GM23338 (cell line): ENCODE data around the gene PLEKHM2. TPM values are rescaled to one million over a fixed set of nuclear protein-coding genes. Genes with fewer than 3 reads are reported as not detected.

ENCODE experiments used
- ATAC-seq: fragments of 200-7000 bp; cut with Tn5 transposase; 3 replicates; pipeline ENCODE4 v1.9.1; 2020
- DNase-seq: peaks from one replicate; pipeline ENCODE4 v3.0.0-alpha.2; 2015; ENCODE audit warnings: low spot score
- H2AFZ ChIP-seq: fragments of 200-600 bp; sonication (generic); 2 replicates; pipeline ENCODE4 v1.8.0; 2016; ENCODE audit warnings: antibody characterized with exemption, mild to moderate bottlenecking, moderate library complexity
- H3F3A ChIP-seq: fragments of 200-600 bp; sonication (generic); replicated peaks from 2 replicates; pipeline ENCODE4 v1.8.0; 2017; ENCODE audit warnings: antibody characterized with exemption, mixed run types, low read depth
- H3K27ac ChIP-seq: fragments of 200-600 bp; sonication (generic); 2 replicates; pipeline ENCODE4 v1.6.1; 2016; ENCODE audit warnings: low read depth
- H3K27me3 ChIP-seq: fragments of 200-600 bp; sonication (generic); 2 replicates; pipeline ENCODE4 v1.8.0; 2016; ENCODE audit warnings: mild to moderate bottlenecking, mixed run types, moderate library complexity; ENCODE audit not compliant: insufficient read depth
- H3K36me3 ChIP-seq: fragments of 200-600 bp; sonication (generic); 2 replicates; pipeline ENCODE4 v1.8.0; 2016; ENCODE audit warnings: mild to moderate bottlenecking; ENCODE audit not compliant: insufficient read depth
- H3K4me1 ChIP-seq: fragments of 200-600 bp; sonication (generic); 2 replicates; pipeline ENCODE4 v1.8.0; 2016; ENCODE audit warnings: mild to moderate bottlenecking, moderate library complexity; ENCODE audit not compliant: insufficient read depth
- H3K4me2 ChIP-seq: fragments of 200-600 bp; sonication (generic); 2 replicates; pipeline ENCODE4 v1.7.1; 2017; ENCODE audit warnings: mixed run types
- H3K4me3 ChIP-seq: fragments of 200-600 bp; sonication (generic); 2 replicates; pipeline ENCODE4 v1.6.1; 2016; ENCODE audit warnings: mixed run types
- H3K79me2 ChIP-seq: fragments of 200-600 bp; sonication (generic); replicated peaks from 2 replicates; pipeline ENCODE4 v1.8.0; 2017; ENCODE audit warnings: mild to moderate bottlenecking; ENCODE audit not compliant: insufficient read depth
- H3K9me2 ChIP-seq: fragments of 200-600 bp; sonication (generic); 2 replicates; pipeline ENCODE4 v1.8.0; 2017; ENCODE audit not compliant: insufficient read depth
- H4K20me1 ChIP-seq: fragments of 200-600 bp; sonication (generic); replicated peaks from 2 replicates; pipeline ENCODE4 v1.8.0; 2017; ENCODE audit warnings: mild to moderate bottlenecking; ENCODE audit not compliant: insufficient read depth
- H3K27ac Mint-ChIP-seq: 2 replicates; pipeline ENCODE4 v1.8.0; 2020; ENCODE audit warnings: inconsistent platforms, mild to moderate bottlenecking, moderate library complexity, mixed read lengths
- H3K27me3 Mint-ChIP-seq: 3 replicates; pipeline ENCODE4 v1.8.0; 2022; ENCODE audit warnings: low read depth, mild to moderate bottlenecking, moderate library complexity, mixed read lengths, inconsistent platforms; ENCODE audit not compliant: insufficient read depth, poor library complexity
- H3K36me3 Mint-ChIP-seq: 3 replicates; pipeline ENCODE4 v1.8.0; 2021; ENCODE audit warnings: low read depth, mild to moderate bottlenecking, inconsistent platforms, moderate library complexity, mixed read lengths
- H3K4me1 Mint-ChIP-seq: 3 replicates; pipeline ENCODE4 v1.8.0; 2020; ENCODE audit warnings: mild to moderate bottlenecking, inconsistent platforms, mixed read lengths
- H3K4me3 Mint-ChIP-seq: 3 replicates; pipeline ENCODE4 v1.8.0; 2021; ENCODE audit warnings: moderate library complexity, mild to moderate bottlenecking, inconsistent platforms, mixed read lengths
- H3K9me3 Mint-ChIP-seq: 3 replicates; pipeline ENCODE4 v1.8.0; 2020; ENCODE audit warnings: moderate library complexity, mild to moderate bottlenecking, inconsistent platforms, mixed read lengths
- CREB1 ChIP-seq: fragments of 250-450 bp; sonication (Bioruptor Pico); IDR thresholded peaks from 2 replicates; pipeline ENCODE4 v1.5.0; 2020; ENCODE audit warnings: low read depth, mild to moderate bottlenecking, moderate library complexity
- REST ChIP-seq: IDR thresholded peaks from one replicate; pipeline ENCODE4 v1.6.1; 2018; ENCODE audit warnings: antibody characterized with exemption; ENCODE audit not compliant: unreplicated experiment
- STAT1 ChIP-seq: IDR thresholded peaks from one replicate; pipeline ENCODE4 v1.6.1; 2016; ENCODE audit warnings: antibody characterized with exemption; ENCODE audit not compliant: unreplicated experiment
- ZNF462 ChIP-seq: fragments of 250-450 bp; sonication (Bioruptor Pico); IDR thresholded peaks from 2 replicates; pipeline ENCODE4 v1.5.0; 2020; ENCODE audit warnings: mild to moderate bottlenecking, moderate library complexity
- polyA plus RNA-seq: library from polyadenylated mRNA; unstranded; fragments of >200 nt; fragmentation: Nextera tagmentation; extraction: Ambion mirVana; gene quantifications from 2 replicates; pipeline ENCODE4 v1.2.1, GENCODE V29; 2016
- total RNA-seq: library from RNA; depleted of rRNA; stranded (reverse); fragments of >200 nt; shearing (Covaris generic); gene quantifications from 2 replicates; pipeline ENCODE4 v1.2.3, GENCODE V29; 2014

Gene PLEKHM2
- total and polyA plus RNA-seq, 2 experiments from 2014 or later: 11.2 to 40.0 TPM

GRCh38 chr1:15765495-15766194, 81.5 kb downstream of the PLEKHM2 start (continued):
- TF ChIP-seq ZNF462: no peak
- TF ChIP-seq CREB1: no peak
- no peak for TF ChIP-seq STAT1
- no peak for TF ChIP-seq REST

- no peaks in the 10 kb centered on the region for H3K9me2 ChIP-seq
- no peak overlapping the region for H3K4me2 ChIP-seq
- Mint-ChIP-seq H3K9me3 (no peaks in the 10 kb centered on the region), H3K27me3 (peaks cover 7% of the 10 kb centered on the region), H3K4me1 (peaks cover 8% of the 10 kb centered on the region), H3K27ac (no peak overlapping the region), H3K36me3 (peaks cover 82% of the 10 kb centered on the region), H3K4me3 (no peak overlapping the region)
- H3K4me3 ChIP-seq: no peak overlapping the region
- ATAC-seq: no peak
- H2AFZ ChIP-seq: no peak overlapping the region
- H3K27me3 ChIP-seq: no peaks in the 10 kb centered on the region
- peaks cover 47% of the 10 kb centered on the region for H3K36me3 ChIP-seq
- DNase-seq: no peak
- peaks cover 19% of the 10 kb centered on the region for H3K79me2 ChIP-seq
- peak overlapping the region; percentile 19; the same call in 1 of the 2 replicates for H3K27ac ChIP-seq
- peaks cover 16% of the 10 kb centered on the region for H4K20me1 ChIP-seq
- no peak for TF ChIP-seq STAT1
- H3F3A ChIP-seq: 0 out of 2 replicates have a peak, but pooled peaks cover 3% of the 10 kb centered on the region
- no peaks in the 10 kb centered on the region for H3K4me1 ChIP-seq
These were observed 83.8 kb downstream of the PLEKHM2 start for GRCh38 chr1:15767941-15768340.
